HG02623 (cell line): Measurements from ENCODE around the gene CD163.
"Not testable (repeated sequence)": the region's sequence is repeated elsewhere in the genome, so short reads cannot be mapped to it uniquely, and the experiment has no call there.

Experiments used
- ATAC-seq: cut with Tn5 transposase; IDR thresholded peaks from one replicate; pipeline ENCODE4 v1.9.1; 2021; ENCODE audit warnings: moderate library complexity; ENCODE audit not compliant: unreplicated experiment

Gene CD163

GRCh38 chr12:7503686-7504415 lies at the start of gene CD163:
TSS of gene CD163 (minus strand) at chr12:7503777. CDS start at chr12:7503690, 87 bp downstream.
- no peak for ATAC-seq

GRCh38 chr12:7542813-7543212 lies 39.2 kb upstream of the CD163 start:
- ATAC-seq = no peak

GRCh38 chr12:7542046-7542445 lies 38.5 kb upstream of the CD163 start:
- ATAC-seq = no peak

GRCh38 chr12:7514416-7514815 lies 10.8 kb upstream of the CD163 start:
- ATAC-seq = no peak

- no peak for ATAC-seq
These were observed 9.0 kb upstream of the CD163 start for GRCh38 chr12:7512553-7512952.

GRCh38 chr12:7509793-7510470 lies 6.4 kb upstream of the CD163 start:
- ATAC-seq = not testable (repeated sequence)

- no peak for ATAC-seq
These were observed 965 bp downstream of the CD163 start for GRCh38 chr12:7502612-7503011.

- ATAC-seq = no peak
These were observed 2.5 kb downstream of the CD163 start for GRCh38 chr12:7501031-7501588.

- ATAC-seq = no peak
These were observed 3.9 kb downstream of the CD163 start for GRCh38 chr12:7499636-7500035.

GRCh38 chr12:7498809-7499208 lies 4.8 kb downstream of the CD163 start:
- ATAC-seq = no peak

GRCh38 chr12:7497661-7498060 lies 5.9 kb downstream of the CD163 start:
- no peak for ATAC-seq

- ATAC-seq = no peak
These were observed 7.1 kb downstream of the CD163 start for GRCh38 chr12:7496451-7496850.

- no peak for ATAC-seq
These were observed 8.4 kb downstream of the CD163 start for GRCh38 chr12:7495136-7495535.

GRCh38 chr12:7493006-7493405 lies 10.6 kb downstream of the CD163 start:
- ATAC-seq = no peak

- no peak for ATAC-seq
These were observed 17.1 kb downstream of the CD163 start for GRCh38 chr12:7486512-7486911.

- no peak for ATAC-seq
These were observed 18.5 kb downstream of the CD163 start for GRCh38 chr12:7485095-7485494.

GRCh38 chr12:7483343-7483742 lies 20.2 kb downstream of the CD163 start:
- no peak for ATAC-seq

- ATAC-seq = no peak
These were observed 23.8 kb downstream of the CD163 start for GRCh38 chr12:7479771-7480170.

GRCh38 chr12:7472060-7472459 lies 31.5 kb downstream of the CD163 start:
- ATAC-seq = no peak

- no peak for ATAC-seq
These were observed 43.0 kb downstream of the CD163 start for GRCh38 chr12:7460375-7461259.

GRCh38 chr12:7459973-7460372 lies 43.6 kb downstream of the CD163 start:
- ATAC-seq = no peak
